Stimulated activated CD4-positive, alpha-beta T cell treated with anti-CD3 and anti-CD28 coated beads, TNF-alpha, amount 100 ng/mL, for 4 hours (primary cell): ENCODE results near the gene CMPK2.
A peak's percentile ranks its signal among the peaks of the same experiment; 100 is the strongest.

Source experiments
- DNase-seq, 3 experiments: peaks; one replicate each; pipeline ENCODE4 v3.0.0-alpha.2; 2020; ENCODE audit warnings: low read depth in 3 of 3

The CMPK2 gene

GRCh38 chr2:6841537-6842287 lies 24.0 kb downstream of the CMPK2 start:
- no peak for DNase-seq

GRCh38 chr2:6838673-6839319 lies 26.9 kb downstream of the CMPK2 start:
- no peak for DNase-seq

- no peak for DNase-seq
These were observed 30.2 kb downstream of the CMPK2 start for GRCh38 chr2:6835467-6835866.

- DNase-seq, result no peak
These were observed 31.5 kb downstream of the CMPK2 start for GRCh38 chr2:6834163-6834562.

GRCh38 chr2:6833300-6833604 lies 32.5 kb downstream of the CMPK2 start:
- DNase-seq, result no peak

- no peak for DNase-seq
These were observed 33.0 kb downstream of the CMPK2 start for GRCh38 chr2:6832596-6833299.

- DNase-seq, result no peak
These were observed 34.5 kb downstream of the CMPK2 start for GRCh38 chr2:6831229-6831628.

- no peak for DNase-seq
These were observed 37.5 kb downstream of the CMPK2 start for GRCh38 chr2:6828299-6828584.

GRCh38 chr2:6827566-6828298 lies 38.0 kb downstream of the CMPK2 start:
- no peak for DNase-seq

- DNase-seq, result peak; percentile 7 to 38 (median 10)
These were observed 39.4 kb downstream of the CMPK2 start for GRCh38 chr2:6826081-6826913.

GRCh38 chr2:6824962-6825361 lies 40.7 kb downstream of the CMPK2 start:
- DNase-seq, result no peak

- DNase-seq, result no peak
These were observed 42.6 kb downstream of the CMPK2 start for GRCh38 chr2:6823111-6823510.

- no peak for DNase-seq
These were observed 43.3 kb downstream of the CMPK2 start for GRCh38 chr2:6822406-6822805.

GRCh38 chr2:6820903-6821584 lies 44.7 kb downstream of the CMPK2 start:
- no peak for DNase-seq

GRCh38 chr2:6820236-6820635 lies 45.5 kb downstream of the CMPK2 start:
- DNase-seq, result no peak

- DNase-seq, result no peak
These were observed 46.0 kb downstream of the CMPK2 start for GRCh38 chr2:6819668-6820067.

- no peak for DNase-seq
These were observed 47.7 kb downstream of the CMPK2 start for GRCh38 chr2:6818012-6818411.

GRCh38 chr2:6814869-6815268 lies 50.8 kb downstream of the CMPK2 start:
- DNase-seq, result no peak

- no peak for DNase-seq
These were observed 51.4 kb downstream of the CMPK2 start for GRCh38 chr2:6814312-6814711.

- DNase-seq, result no peak
These were observed 52.1 kb downstream of the CMPK2 start for GRCh38 chr2:6813573-6813972.

GRCh38 chr2:6812857-6813530 lies 52.7 kb downstream of the CMPK2 start:
- no peak for DNase-seq
